ENCODE results near the gene FOXP1.

The FOXP1 gene

DNA sequence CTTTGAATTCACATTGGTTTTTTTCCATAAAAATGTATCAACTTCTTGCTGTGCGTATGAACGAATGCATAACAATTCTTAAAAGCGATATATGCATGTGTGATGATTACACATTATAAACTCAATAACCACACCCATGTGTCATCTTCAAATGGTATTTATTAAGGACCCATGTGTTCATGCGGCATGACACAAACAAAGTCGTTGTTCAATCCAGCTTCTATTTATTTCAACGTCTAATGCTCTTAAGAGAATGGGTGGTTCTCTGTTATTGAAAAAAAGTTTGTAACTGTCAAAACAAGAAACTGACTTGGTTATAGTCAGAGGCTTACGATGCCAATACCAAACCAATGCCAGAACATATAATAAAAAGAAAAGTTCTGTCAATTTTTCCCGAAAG is 195.9 kb downstream of the FOXP1 start:
- Histone ChIP-seq H3K4me1 (no peaks in the 10 kb centered on the region), H3K36me3 (no peaks in the 10 kb centered on the region), H3K27me3 (no peaks in the 10 kb centered on the region), H3K9me3 (no peaks in the 10 kb centered on the region), H3K4me3 (ENCODE audit: low read depth, low read length) (no peak overlapping the region)
- TF ChIP-seq, protein P1, sequence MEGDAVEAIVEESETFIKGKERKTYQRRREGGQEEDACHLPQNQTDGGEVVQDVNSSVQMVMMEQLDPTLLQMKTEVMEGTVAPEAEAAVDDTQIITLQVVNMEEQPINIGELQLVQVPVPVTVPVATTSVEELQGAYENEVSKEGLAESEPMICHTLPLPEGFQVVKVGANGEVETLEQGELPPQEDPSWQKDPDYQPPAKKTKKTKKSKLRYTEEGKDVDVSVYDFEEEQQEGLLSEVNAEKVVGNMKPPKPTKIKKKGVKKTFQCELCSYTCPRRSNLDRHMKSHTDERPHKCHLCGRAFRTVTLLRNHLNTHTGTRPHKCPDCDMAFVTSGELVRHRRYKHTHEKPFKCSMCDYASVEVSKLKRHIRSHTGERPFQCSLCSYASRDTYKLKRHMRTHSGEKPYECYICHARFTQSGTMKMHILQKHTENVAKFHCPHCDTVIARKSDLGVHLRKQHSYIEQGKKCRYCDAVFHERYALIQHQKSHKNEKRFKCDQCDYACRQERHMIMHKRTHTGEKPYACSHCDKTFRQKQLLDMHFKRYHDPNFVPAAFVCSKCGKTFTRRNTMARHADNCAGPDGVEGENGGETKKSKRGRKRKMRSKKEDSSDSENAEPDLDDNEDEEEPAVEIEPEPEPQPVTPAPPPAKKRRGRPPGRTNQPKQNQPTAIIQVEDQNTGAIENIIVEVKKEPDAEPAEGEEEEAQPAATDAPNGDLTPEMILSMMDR (IDR thresholded peaks at IDR 0.05; ENCODE audit: low read depth, low read length), result no peak
- no peak for DNase-seq

GRCh38 chr3:71384837-71385716 is 198.5 kb downstream of the FOXP1 start:
- no peak overlapping the region for H3K4me3 ChIP-seq (ENCODE audit: low read depth, low read length)
- H3K36me3 ChIP-seq, result no peaks in the 10 kb centered on the region
- H3K9me3 ChIP-seq, result no peaks in the 10 kb centered on the region
- H3K4me1 ChIP-seq, result no peaks in the 10 kb centered on the region
- TF ChIP-seq, protein P1 (IDR thresholded peaks at IDR 0.05; ENCODE audit: low read depth, low read length), result no peak
- DNase-seq, result no peak
- H3K27me3 ChIP-seq, result no peaks in the 10 kb centered on the region

- H3K4me1 ChIP-seq, result no peaks in the 10 kb centered on the region
- TF ChIP-seq, protein P1 (IDR thresholded peaks at IDR 0.05; ENCODE audit: low read depth, low read length), result no peak
- no peaks in the 10 kb centered on the region for H3K9me3 ChIP-seq
- DNase-seq, result no peak
- H3K36me3 ChIP-seq, result no peaks in the 10 kb centered on the region
- H3K4me3 ChIP-seq (ENCODE audit: low read depth, low read length), result no peak overlapping the region
- H3K27me3 ChIP-seq, result no peaks in the 10 kb centered on the region
Measured at GRCh38 chr3:71384388-71384787, 199.1 kb downstream of the FOXP1 start.

- no peaks in the 10 kb centered on the region for H3K4me1 ChIP-seq
- TF ChIP-seq, protein P1 (IDR thresholded peaks at IDR 0.05; ENCODE audit: low read depth, low read length), result peak; percentile 29
- no peak overlapping the region for H3K4me3 ChIP-seq (ENCODE audit: low read depth, low read length)
- H3K27me3 ChIP-seq, result no peaks in the 10 kb centered on the region
- DNase-seq, result no peak
- no peaks in the 10 kb centered on the region for H3K9me3 ChIP-seq
- no peaks in the 10 kb centered on the region for H3K36me3 ChIP-seq
Measured at GRCh38 chr3:71380096-71380495, 203.4 kb downstream of the FOXP1 start.

DNA sequence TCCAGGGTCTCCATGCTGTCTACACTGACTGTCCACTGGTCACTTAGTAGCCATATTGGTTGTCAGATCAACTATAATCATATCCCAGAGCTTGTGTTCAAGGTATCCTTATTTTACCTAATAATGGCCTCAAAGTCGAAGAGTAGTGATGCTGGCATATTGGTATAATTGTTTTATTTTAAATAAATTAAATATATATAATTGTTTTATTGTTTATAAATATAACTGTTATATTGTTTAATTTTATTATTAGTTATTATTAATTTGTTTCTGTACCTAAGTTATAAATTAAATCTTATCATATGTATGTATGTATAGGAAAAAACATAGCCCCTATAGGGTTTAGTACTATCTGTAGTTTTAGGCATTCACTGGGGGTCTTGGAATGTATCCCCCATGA is 205.0 kb downstream of the FOXP1 start:
- Histone ChIP-seq H3K27me3 (no peaks in the 10 kb centered on the region), H3K9me3 (no peaks in the 10 kb centered on the region), H3K4me3 (ENCODE audit: low read depth, low read length) (no peak overlapping the region), H3K36me3 (no peaks in the 10 kb centered on the region), H3K4me1 (no peaks in the 10 kb centered on the region)
- TF ChIP-seq, protein P1 (IDR thresholded peaks at IDR 0.05; ENCODE audit: low read depth, low read length), result no peak
- no peak for DNase-seq

- TF ChIP-seq, protein P1 (IDR thresholded peaks at IDR 0.05; ENCODE audit: low read depth, low read length), result no peak
- no peaks in the 10 kb centered on the region for H3K27me3 ChIP-seq
- H3K36me3 ChIP-seq, result no peaks in the 10 kb centered on the region
- H3K4me3 ChIP-seq (ENCODE audit: low read depth, low read length), result no peak overlapping the region
- no peaks in the 10 kb centered on the region for H3K9me3 ChIP-seq
- DNase-seq, result no peak
- H3K4me1 ChIP-seq, result no peaks in the 10 kb centered on the region
Measured at GRCh38 chr3:71376911-71377310, 206.6 kb downstream of the FOXP1 start.

Measured in BE2C (cell line).